K562 (cell line): ENCODE measurements around the gene TNK2. TPM values are rescaled to one million over a fixed set of nuclear protein-coding genes. Genes with fewer than 3 reads are reported as not detected.

Experiments
- ATAC-seq: fragments of 200-7000 bp; cut with Tn5 transposase; 3 replicates; pipeline ENCODE4 v1.9.1; 2020; ENCODE audit warnings: moderate library complexity
- BruUV-seq: library from RNA; stranded (reverse); fragments of 400-500 nt; replicated peaks from 2 replicates; lab custom pipeline; 2021; lab: Mats Ljungman, UMichigan
- CTCF ChIA-PET: fragments of 300-600 bp; formaldehyde crosslinking; extraction: SDS; loops from one replicate; lab custom pipeline; 2021; ENCODE audit warnings: low intra/inter-chr PET ratio; lab: Yijun Ruan, JAX
- POLR2A ChIA-PET: fragments of 300-600, 350-650 bp; sonication (Branson Sonifier 250); formaldehyde crosslinking; extraction: SDS; loops from one replicate; lab custom pipeline; 2021; ENCODE audit warnings: antibody characterized with exemption, inconsistent platforms; lab: Yijun Ruan, JAX
- DNase-seq, 4 experiments: peaks; one replicate each; pipeline versions ENCODE4 v3.0.0 to v3.0.0-alpha.2; 2011 to 2018; ENCODE audit warnings: low spot score in 3 of 4, mixed read lengths in 3 of 4; ENCODE audit errors: extremely low read depth in 1 of 4
- FAIRE-seq: peaks from 2 replicates; lab custom pipeline; 2011; peaks lifted over from hg19 to GRCh38; lab: Jason Lieb, UNC
- H2AFZ ChIP-seq: 2 replicates; pipeline ENCODE4 v1.6.0; 2011; ENCODE audit warnings: low read depth, low read length, control low read depth, inconsistent platforms
- H3K27ac ChIP-seq: fragments of 200-600 bp; 3 replicates; pipeline ENCODE4 v1.8.0; 2011; ENCODE audit warnings: low read depth, mild to moderate bottlenecking, control low read depth, inconsistent platforms, low read length, moderate library complexity, mixed read lengths; ENCODE audit errors: extremely low read depth
- H3K27me3 ChIP-seq, 2 experiments: fragments of 300-600 bp in 1 of 2; 2 replicates in 1 of 2; 3 replicates in 1 of 2; pipeline versions ENCODE4 v1.6.0 to v1.8.0; 2011; ENCODE audit warnings: inconsistent platforms in 2 of 2, low read length in 2 of 2, mild to moderate bottlenecking in 1 of 2, mixed read lengths in 1 of 2, moderate library complexity in 1 of 2; ENCODE audit not compliant: control insufficient read depth in 2 of 2, insufficient read depth in 2 of 2
- H3K36me3 ChIP-seq: fragments of 300-600 bp; 3 replicates; pipeline ENCODE4 v1.8.0; 2011; ENCODE audit warnings: mild to moderate bottlenecking, low read length, inconsistent platforms; ENCODE audit not compliant: control insufficient read depth, insufficient read depth
- H3K4me1 ChIP-seq, 2 experiments: fragments of 200-600 bp in 1 of 2; replicated peaks in 1 of 2; 2 replicates in 1 of 2; 3 replicates in 1 of 2; pipeline versions ENCODE4 v1.5.1 to v1.8.0; 2011; ENCODE audit warnings: inconsistent platforms in 2 of 2, low read length in 2 of 2, mild to moderate bottlenecking in 1 of 2, mixed read lengths in 1 of 2, moderate library complexity in 1 of 2; ENCODE audit not compliant: control insufficient read depth in 2 of 2, insufficient read depth in 2 of 2
- H3K4me2 ChIP-seq: 2 replicates; pipeline ENCODE4 v1.6.1; 2011; ENCODE audit warnings: low read length, control low read depth, inconsistent platforms, mixed read lengths; ENCODE audit not compliant: insufficient read depth
- H3K4me3 ChIP-seq: fragments of 200-600 bp; sonication (generic), shearing (Covaris generic); 2 replicates; pipeline ENCODE4 v1.5.1; 2016; ENCODE audit warnings: control low read depth, inconsistent platforms
- H3K79me2 ChIP-seq: fragments of 200-600 bp; 3 replicates; pipeline ENCODE4 v1.8.0; 2011; ENCODE audit warnings: low read length, inconsistent platforms; ENCODE audit not compliant: control insufficient read depth, insufficient read depth
- H3K9ac ChIP-seq, 2 experiments: 2 replicates each; pipeline versions ENCODE4 v1.6.0 to v1.6.1; 2011; ENCODE audit warnings: low read depth in 2 of 2, low read length in 2 of 2, control low read depth in 1 of 2, inconsistent platforms in 1 of 2, mild to moderate bottlenecking in 1 of 2, mixed read lengths in 1 of 2; ENCODE audit not compliant: insufficient read depth in 1 of 2
- H3K9me1 ChIP-seq: one replicate; pipeline ENCODE4 v1.6.0; 2011; ENCODE audit warnings: inconsistent platforms, mild to moderate bottlenecking, low read length, moderate library complexity; ENCODE audit not compliant: control insufficient read depth, insufficient read depth
- H3K9me3 ChIP-seq: replicated peaks from 2 replicates; pipeline ENCODE4 v1.5.1; 2011; ENCODE audit warnings: low read depth, low read length, inconsistent platforms; ENCODE audit not compliant: control insufficient read depth, insufficient read depth
- H4K20me1 ChIP-seq: replicated peaks from 2 replicates; pipeline ENCODE4 v1.6.1; 2011; ENCODE audit warnings: low read length, inconsistent platforms, mixed read lengths; ENCODE audit not compliant: control insufficient read depth, insufficient read depth
- BCL6 ChIP-seq: fragments of 250-450 bp; sonication (Bioruptor Pico); IDR thresholded peaks from 2 replicates; pipeline ENCODE4 v1.4.0; 2020
- FOXA1 ChIP-seq: fragments of 450-650 bp; IDR thresholded peaks from 2 replicates; pipeline ENCODE4 v1.6.1; 2016; ENCODE audit warnings: mild to moderate bottlenecking, borderline replicate concordance
- GABPA ChIP-seq: fragments of 200-800 bp; sonication (Bioruptor generic); conservative IDR thresholded peaks from 2 replicates; pipeline ENCODE4 v1.6.1; 2016; ENCODE audit warnings: low read depth, missing genetic modification characterization, missing compliant biosample characterization
- MEF2A ChIP-seq: IDR thresholded peaks from 2 replicates; pipeline ENCODE4 v1.6.1; 2011; ENCODE audit warnings: low read depth, mild to moderate bottlenecking, low read length, moderate library complexity; ENCODE audit not compliant: control insufficient read depth
- WGBS: fragments of 100-300 bp; shearing (Covaris generic); methylation state at CpG from one replicate; pipeline ENCODE4 v1.1.6; 2016; ENCODE audit warnings: low coverage, mixed read lengths; ENCODE audit not compliant: insufficient coverage; ENCODE audit errors: missing lambda C conversion rate; 5-methylcytosine and 5-hydroxymethylcytosine counted together
- in situ Hi-C: fragments of 300-500 bp; cut with MboI; formaldehyde crosslinking; loops from 4 replicates; pipeline ENCODE4 v1.15.0; 2018; ENCODE audit warnings: inconsistent platforms, mixed read lengths
- intact Hi-C: fragments of 100-400 bp; cut with micrococcal nuclease; formaldehyde crosslinking; loops from 2 replicates; pipeline ENCODE4 v1.14.2; 2022
- polyA plus RNA-seq, 8 experiments: library from polyadenylated mRNA; depleted of rRNA in 4 of 8; stranded (reverse) in 5 of 8; unstranded in 3 of 8; fragments of >200 nt; fragmentation: Nextera tagmentation in 2 of 8; fragmentation: Illumina TruSeq in 1 of 8; extraction: Ambion mirVana in 2 of 8; extraction: Trizol in 1 of 8; gene quantifications; 2 replicates each; pipeline versions ENCODE4 v1.2.1 to v1.2.3, GENCODE V29; 2011 to 2014; ENCODE audit warnings: inconsistent platforms in 1 of 8, missing spikeins in 1 of 8
- total RNA-seq, 7 experiments: library from RNA; depleted of rRNA in 6 of 7; stranded (reverse); fragments of >200 nt in 6 of 7; fragmentation: Illumina TruSeq in 2 of 7; extraction: Trizol in 2 of 7; gene quantifications; 2 replicates each; pipeline versions ENCODE4 v1.2.1 to v1.2.3, GENCODE V29; 2011 to 2021; ENCODE audit warnings: low replicate concordance in 1 of 7

TNK2 gene
- total and polyA plus RNA-seq, 9 of the 15 experiments (the other 6 are each of a cell fraction or from before 2014, with no cell fraction given) = 0.03 to 33.8 (median 6.5) TPM

- no peak for TF ChIP-seq MEF2A
These were observed 39.4 kb downstream of the TNK2 start (continued) for GRCh38 chr3:195868866-195869412.

GRCh38 chr3:195868336-195868865 is 40.0 kb downstream of the TNK2 start:
- H3K4me1 ChIP-seq = peaks cover 0 to 40% of the 10 kb centered on the region in 2 experiments; a peak in 2 of 5 replicates
- H3K9ac ChIP-seq = no peak overlapping the region
- H3K27me3 ChIP-seq = no peaks in the 10 kb centered on the region
- in situ Hi-C loops (no loop called here), intact Hi-C loops (no loop called here)
- H3K9me1 ChIP-seq = no peaks in the 10 kb centered on the region
- no peak overlapping the region for H3K4me2 ChIP-seq
- FAIRE-seq (no peak), DNase-seq (no peak), ATAC-seq (no peak)
- no TSS peak for BruUV-seq
- ChIA-PET CTCF (no interaction called here), POLR2A (no interaction called here)
- no peaks in the 10 kb centered on the region for H3K79me2 ChIP-seq
- H2AFZ ChIP-seq = no peak overlapping the region
- no peak overlapping the region for H3K4me3 ChIP-seq
- no peak overlapping the region for H3K27ac ChIP-seq
- H3K36me3 ChIP-seq = peaks cover 13% of the 10 kb centered on the region; the same call in 1 of the 3 replicates
- no peaks in the 10 kb centered on the region for H4K20me1 ChIP-seq
- TF ChIP-seq GABPA (tag) (no peak), FOXA1 (no peak), BCL6 (CRISPR knock-in tag) (no peak)
- no peaks in the 10 kb centered on the region for H3K9me3 ChIP-seq
- WGBS = 90% methylated on average over 12 of the region's 39 CpGs
